Measurements from ENCODE around the gene PRUNE2.

PRUNE2 gene

GRCh38 chr9:76796296-76796695 is 109.6 kb downstream of the PRUNE2 start:
- Histone ChIP-seq H3K9me3 (ENCODE audit: insufficient read depth, low read length) (no peaks in the 10 kb centered on the region), H3K27me3 (ENCODE audit: low read length) (no peaks in the 10 kb centered on the region), H3K4me2 (ENCODE audit: low read depth, low read length, poor library complexity, severe bottlenecking) (no peak overlapping the region), H4K20me1 (ENCODE audit: low read depth, low read length) (no peaks in the 10 kb centered on the region), H3K9ac (ENCODE audit: low read length) (no peak overlapping the region), H3K4me3 (ENCODE audit: insufficient read depth, low read length, poor library complexity, severe bottlenecking) (no peak overlapping the region), H3K79me2 (ENCODE audit: insufficient read depth, low read length) (no peaks in the 10 kb centered on the region), H3K27ac (ENCODE audit: low read depth, low read length) (no peak overlapping the region), H3K36me3 (ENCODE audit: low read length) (no peaks in the 10 kb centered on the region), H2AFZ (ENCODE audit: low read depth, low read length, severe bottlenecking) (no peak overlapping the region), H3F3A (ENCODE audit: insufficient read depth) (no peaks in the 10 kb centered on the region), H3K9me2 (replicated peaks; ENCODE audit: insufficient read depth, low read length) (no peaks in the 10 kb centered on the region)
- TF ChIP-seq CTCF (IDR thresholded peaks at IDR 0.05; ENCODE audit: insufficient read depth, low read length, poor library complexity, severe bottlenecking), result no peak
- no peak for TF ChIP-seq EZH2phosphoT487 (conservative IDR thresholded peaks at IDR 0.05; ENCODE audit: low read length)

DNA sequence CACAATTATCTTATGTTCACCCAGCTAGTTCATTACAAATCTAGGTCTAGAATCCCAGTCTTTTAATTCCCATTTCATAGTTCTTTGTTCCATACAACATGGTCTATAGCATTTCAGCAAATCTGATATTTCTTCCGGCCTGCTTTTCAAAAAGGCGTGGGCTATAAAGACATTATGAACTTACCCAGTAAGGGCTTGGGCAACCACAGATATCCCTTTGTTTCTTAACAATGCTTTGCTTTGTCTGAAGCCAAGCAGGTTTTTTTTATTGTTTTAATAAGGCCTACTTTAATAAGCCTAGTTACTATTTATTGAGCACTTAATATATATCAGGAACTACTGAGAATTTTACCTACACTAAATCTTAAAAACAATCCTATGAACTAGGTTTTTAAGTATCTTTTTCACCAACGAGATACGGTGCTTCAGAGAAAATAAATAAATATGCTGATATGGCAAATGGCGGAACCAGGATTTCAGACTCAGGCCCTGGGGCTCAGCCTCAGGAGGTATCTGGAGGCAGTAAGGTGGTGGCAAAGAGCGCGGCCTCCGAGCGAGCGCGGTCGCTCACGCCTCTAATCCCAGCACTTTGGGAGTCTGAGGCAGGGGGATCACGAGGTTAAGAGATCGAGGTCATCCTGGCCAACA is 112.0 kb downstream of the PRUNE2 start:
- no peak overlapping the region for H3K4me3 ChIP-seq (ENCODE audit: insufficient read depth, low read length, poor library complexity, severe bottlenecking)
- no peaks in the 10 kb centered on the region for H3K9me3 ChIP-seq (ENCODE audit: insufficient read depth, low read length)
- no peak overlapping the region for H3K9ac ChIP-seq (ENCODE audit: low read length)
- no peaks in the 10 kb centered on the region for H4K20me1 ChIP-seq (ENCODE audit: low read depth, low read length)
- H3K27ac ChIP-seq (ENCODE audit: low read depth, low read length), result no peak overlapping the region
- no peak overlapping the region for H3K4me2 ChIP-seq (ENCODE audit: low read depth, low read length, poor library complexity, severe bottlenecking)
- no peaks in the 10 kb centered on the region for H3K36me3 ChIP-seq (ENCODE audit: low read length)
- H3K27me3 ChIP-seq (ENCODE audit: low read length), result no peaks in the 10 kb centered on the region
- TF ChIP-seq CTCF (IDR thresholded peaks at IDR 0.05; ENCODE audit: insufficient read depth, low read length, poor library complexity, severe bottlenecking) (no peak), EZH2phosphoT487 (conservative IDR thresholded peaks at IDR 0.05; ENCODE audit: low read length) (no peak)
- no peaks in the 10 kb centered on the region for H3K9me2 ChIP-seq (replicated peaks; ENCODE audit: insufficient read depth, low read length)
- no peaks in the 10 kb centered on the region for H3F3A ChIP-seq (ENCODE audit: insufficient read depth)
- H3K79me2 ChIP-seq (ENCODE audit: insufficient read depth, low read length), result no peaks in the 10 kb centered on the region
- no peak overlapping the region for H2AFZ ChIP-seq (ENCODE audit: low read depth, low read length, severe bottlenecking)

GRCh38 chr9:76789840-76790239 is 116.1 kb downstream of the PRUNE2 start:
- H3F3A ChIP-seq (ENCODE audit: insufficient read depth), result no peaks in the 10 kb centered on the region
- no peaks in the 10 kb centered on the region for H4K20me1 ChIP-seq (ENCODE audit: low read depth, low read length)
- no peak overlapping the region for H3K9ac ChIP-seq (ENCODE audit: low read length)
- H3K36me3 ChIP-seq (ENCODE audit: low read length), result no peaks in the 10 kb centered on the region
- no peaks in the 10 kb centered on the region for H3K79me2 ChIP-seq (ENCODE audit: insufficient read depth, low read length)
- H2AFZ ChIP-seq (ENCODE audit: low read depth, low read length, severe bottlenecking), result no peak overlapping the region
- no peak overlapping the region for H3K27ac ChIP-seq (ENCODE audit: low read depth, low read length)
- no peak overlapping the region for H3K4me3 ChIP-seq (ENCODE audit: insufficient read depth, low read length, poor library complexity, severe bottlenecking)
- no peak for TF ChIP-seq CTCF (IDR thresholded peaks at IDR 0.05; ENCODE audit: insufficient read depth, low read length, poor library complexity, severe bottlenecking)
- TF ChIP-seq EZH2phosphoT487 (conservative IDR thresholded peaks at IDR 0.05; ENCODE audit: low read length), result no peak
- H3K27me3 ChIP-seq (ENCODE audit: low read length), result no peaks in the 10 kb centered on the region
- H3K9me2 ChIP-seq (replicated peaks; ENCODE audit: insufficient read depth, low read length), result no peaks in the 10 kb centered on the region
- H3K9me3 ChIP-seq (ENCODE audit: insufficient read depth, low read length), result no peaks in the 10 kb centered on the region
- H3K4me2 ChIP-seq (ENCODE audit: low read depth, low read length, poor library complexity, severe bottlenecking), result no peak overlapping the region
